IPS-NIHi11 (cell line): ENCODE results near the gene MAST4.
A peak's percentile ranks its signal among the peaks of the same experiment; 100 is the strongest.

ENCODE experiments used
- DNase-seq: peaks from one replicate; pipeline ENCODE4 v3.0.0; 2012; ENCODE audit warnings: mixed read lengths, low spot score

Gene MAST4

DNA sequence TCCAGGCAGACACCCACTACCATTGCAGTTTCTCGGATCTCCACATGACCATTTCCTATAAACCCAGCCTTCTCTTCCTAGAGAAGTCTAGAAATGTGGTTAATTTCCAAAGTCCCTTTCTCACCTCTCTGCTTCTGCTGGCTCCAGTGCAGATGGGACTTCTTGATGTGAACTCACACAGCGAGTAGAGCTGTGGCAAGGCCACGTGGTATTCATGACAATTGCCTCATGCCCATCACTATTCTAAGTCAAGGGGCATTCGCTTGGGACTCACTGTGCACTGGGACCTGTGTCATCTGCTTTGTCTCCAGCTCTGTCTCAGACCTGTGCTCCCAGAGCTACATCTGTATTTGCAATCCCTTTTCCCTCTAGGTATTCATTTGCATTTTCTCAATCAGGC, 594.2 kb downstream of the MAST4 start:
- no peak for DNase-seq

DNA sequence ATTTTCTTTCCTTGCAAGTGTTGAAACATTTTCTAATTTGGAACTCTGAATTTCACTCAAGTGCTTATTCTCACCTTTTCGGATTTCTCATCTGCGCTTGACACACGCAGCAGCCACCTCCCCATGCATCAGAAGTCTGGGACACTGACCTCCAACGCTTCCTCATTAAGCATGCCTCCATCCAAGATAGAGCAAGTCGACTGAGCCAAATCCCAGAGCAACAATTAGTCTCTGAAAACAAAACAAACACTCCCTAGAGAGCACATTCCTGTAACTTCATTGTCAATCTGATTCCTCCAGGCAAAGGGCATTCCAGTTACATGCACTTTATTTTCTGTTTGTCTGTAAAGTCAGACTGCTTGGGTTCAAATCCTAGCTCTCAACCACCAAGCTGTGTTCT, 594.7 kb downstream of the MAST4 start:
- peak; percentile 24 for DNase-seq

DNA sequence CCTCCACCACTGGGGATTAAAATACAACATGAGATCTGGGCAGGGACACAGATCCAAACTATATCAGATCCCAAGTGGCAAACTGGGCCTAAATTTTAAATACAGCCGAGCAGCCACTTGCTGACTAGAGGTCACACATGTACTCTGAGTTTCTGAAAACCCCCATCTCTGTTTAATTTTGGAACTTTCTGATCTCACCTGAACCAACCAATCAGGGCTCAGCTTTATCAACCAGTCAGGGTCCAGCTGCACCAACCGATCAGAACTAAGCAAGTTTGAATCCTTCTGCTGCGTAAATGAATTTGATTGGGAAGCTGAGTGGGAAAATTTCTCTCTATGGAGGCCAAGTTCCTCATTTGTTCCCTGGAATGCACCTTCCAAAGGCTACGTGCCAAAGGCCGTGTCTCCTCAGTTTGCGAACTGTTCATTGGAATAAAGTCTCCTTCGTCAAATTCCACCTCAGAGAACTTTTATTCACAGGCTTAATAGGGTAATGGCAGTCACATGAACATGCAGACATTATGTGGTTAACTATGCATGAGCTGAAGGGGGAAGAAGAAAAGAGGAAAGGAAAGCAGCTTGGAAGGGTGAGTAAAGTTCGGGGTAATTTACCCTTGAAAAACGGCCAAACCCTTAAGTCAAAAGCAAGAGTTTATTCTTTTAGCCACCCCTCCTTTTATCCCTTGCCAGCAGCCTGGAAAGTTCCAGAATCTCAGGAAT, 596.7 kb downstream of the MAST4 start:
- no peak for DNase-seq

DNA sequence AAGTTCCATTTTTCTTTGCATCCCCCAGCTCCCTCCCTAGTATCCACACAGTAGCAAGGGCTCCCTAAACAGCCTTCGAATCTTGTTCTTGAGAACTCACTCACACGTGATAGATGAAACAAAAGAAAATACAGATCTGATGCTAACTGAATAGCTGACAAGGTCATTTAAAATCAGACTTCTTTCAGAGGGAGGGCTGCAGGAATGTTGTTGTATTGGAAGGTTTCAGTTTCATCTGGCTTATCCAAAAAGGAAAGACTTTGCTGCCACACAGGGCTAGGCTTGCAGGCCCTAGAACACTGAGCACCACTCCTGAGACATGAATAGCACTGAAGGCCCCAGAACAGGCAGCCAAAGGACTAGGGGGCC, 597.2 kb downstream of the MAST4 start:
- DNase-seq, result no peak

DNA sequence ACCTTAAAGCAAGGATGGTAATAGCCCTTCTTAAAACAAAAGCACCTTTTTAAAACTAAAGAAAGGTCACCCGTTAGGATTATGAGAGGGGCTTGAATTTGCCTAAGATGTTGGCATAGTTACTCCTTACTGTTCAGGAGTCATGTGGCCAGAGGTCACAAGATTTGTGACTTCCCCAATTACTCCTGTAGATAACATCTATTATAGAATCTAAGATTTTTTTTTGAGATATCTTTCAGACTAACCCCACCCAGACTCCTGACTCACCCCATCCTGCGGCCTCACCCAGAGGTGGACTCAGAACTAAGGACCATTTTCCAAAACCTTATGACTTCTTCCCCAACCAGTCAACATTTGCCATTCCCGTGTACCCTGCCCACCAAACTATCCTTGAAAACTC, 598.0 kb downstream of the MAST4 start:
- no peak for DNase-seq

DNA sequence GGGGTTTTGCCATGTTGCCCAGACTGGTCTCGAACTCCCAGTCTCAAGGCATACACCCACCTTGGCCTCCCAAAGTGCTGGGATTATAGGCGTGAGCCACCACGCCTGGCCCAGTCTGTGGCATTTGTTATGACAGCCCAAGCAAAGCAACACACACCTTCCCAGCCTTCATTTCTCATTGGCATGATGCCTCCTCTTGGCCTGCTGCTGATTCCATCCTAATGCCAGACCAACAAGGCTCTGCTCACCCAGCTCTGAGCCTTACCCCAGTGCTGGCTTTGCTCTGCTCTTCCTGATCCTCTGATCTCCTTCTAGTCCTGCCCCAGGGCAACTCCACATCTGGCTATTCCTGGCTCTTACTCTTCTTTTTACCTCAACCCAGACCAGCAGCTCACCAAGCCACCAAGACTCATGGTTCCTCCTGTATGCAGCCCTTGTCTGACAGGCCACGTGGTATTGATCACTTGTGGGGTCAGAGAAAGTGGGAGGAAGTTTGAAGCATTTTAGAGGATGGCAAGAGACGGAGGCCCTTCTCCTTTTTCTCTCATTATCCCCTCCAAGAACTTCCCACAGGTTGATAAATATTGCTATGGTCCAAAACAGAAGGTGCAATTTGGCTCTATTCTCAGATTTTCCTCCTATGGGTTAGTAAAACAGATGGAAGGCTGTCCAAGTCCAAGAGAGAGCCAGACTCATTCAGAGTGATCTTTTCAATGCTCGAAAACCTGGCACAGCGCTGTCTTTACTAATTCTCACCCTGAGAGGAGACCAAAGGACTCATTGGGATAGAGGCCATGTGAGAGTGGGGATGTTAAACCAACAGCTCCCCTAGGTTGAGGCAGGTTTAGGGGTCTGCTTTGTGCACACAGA, 599.4 kb downstream of the MAST4 start:
- no peak for DNase-seq

DNA sequence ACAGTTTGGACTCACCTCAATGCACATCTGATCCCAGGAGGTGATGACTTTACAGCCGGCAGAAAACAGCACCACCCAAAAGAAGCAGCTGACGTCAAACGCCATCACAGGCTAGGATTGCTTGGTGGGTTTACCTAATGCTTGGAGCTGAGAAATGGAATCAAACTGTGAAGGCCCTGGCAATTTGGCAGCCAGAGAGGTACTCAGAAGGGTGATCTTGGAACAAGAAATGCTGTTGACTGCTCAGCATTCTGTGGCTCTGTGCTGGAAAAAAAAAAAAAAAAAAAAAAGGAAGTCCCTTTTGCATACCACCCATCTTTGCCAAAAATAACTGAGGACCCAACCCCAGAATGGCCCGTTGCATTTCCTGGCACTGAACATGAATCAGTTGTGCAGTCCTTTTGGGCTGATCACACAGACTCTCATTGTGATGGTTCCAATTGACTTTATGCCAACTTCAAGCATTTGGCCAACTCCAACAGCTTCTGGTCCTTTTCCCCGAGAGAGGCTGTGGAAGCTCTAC, 600.4 kb downstream of the MAST4 start, which contains the start of gene CD180:
TSS of gene CD180 (minus strand) at position 263 of the 523 bp plus-strand sequence. CDS start at position 105, 158 bp downstream.
- DNase-seq, result no peak

DNA sequence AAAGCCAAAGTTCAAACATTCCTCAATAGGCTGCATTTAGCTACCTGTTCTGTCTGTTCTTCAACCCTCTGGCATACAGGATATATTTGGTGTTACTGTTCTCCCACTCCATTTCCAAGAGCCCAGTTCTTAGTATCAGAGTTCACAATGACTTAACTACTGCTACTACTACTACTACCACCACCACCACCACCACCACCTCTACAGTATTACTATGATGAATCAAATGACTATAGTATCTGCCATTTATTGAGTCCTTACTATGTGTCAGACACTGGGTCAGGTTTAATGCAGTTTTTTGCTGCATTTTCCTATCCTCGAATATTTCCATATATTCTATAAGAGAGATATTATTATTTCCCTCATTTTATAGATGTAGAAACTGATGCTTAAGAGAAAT, 601.3 kb downstream of the MAST4 start:
- DNase-seq, result no peak

DNA sequence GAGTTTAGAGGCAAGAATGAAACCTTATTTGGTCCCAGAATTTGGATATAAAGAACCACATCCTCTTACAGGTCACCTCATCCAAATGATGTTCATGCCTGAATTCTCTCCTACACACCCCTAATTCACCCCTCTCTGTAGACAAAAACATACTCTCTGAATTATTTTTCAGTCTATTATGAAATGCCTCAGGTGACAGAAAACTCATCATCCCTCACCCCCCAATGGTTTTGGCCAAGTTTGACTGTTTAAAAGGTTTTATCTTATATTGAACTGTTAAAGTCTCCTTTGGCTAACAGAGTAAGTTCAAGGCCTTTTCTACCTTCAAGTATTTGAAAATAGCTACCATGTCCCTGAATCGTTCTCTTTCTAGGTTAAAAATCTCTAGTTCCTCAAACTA, 602.7 kb downstream of the MAST4 start:
- no peak for DNase-seq

DNA sequence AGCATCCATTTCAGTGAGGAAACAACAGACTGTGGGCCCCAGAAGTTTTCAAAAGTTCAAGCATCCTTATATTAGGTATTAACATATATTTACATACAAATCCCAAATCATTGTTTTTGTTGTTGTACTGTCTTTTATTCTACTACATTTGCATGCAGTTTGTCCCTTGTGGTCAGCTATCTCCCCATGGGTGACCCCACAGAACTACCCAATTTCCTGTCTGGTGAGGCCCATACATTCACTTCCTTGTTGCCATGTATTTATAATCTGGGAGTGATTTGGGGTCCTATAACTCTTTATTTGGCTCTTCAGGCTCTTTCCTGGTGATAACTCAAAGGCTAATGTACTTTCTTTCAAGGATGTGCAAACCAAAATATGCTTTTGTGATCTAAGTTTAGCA, 603.7 kb downstream of the MAST4 start:
- DNase-seq, result no peak

DNA sequence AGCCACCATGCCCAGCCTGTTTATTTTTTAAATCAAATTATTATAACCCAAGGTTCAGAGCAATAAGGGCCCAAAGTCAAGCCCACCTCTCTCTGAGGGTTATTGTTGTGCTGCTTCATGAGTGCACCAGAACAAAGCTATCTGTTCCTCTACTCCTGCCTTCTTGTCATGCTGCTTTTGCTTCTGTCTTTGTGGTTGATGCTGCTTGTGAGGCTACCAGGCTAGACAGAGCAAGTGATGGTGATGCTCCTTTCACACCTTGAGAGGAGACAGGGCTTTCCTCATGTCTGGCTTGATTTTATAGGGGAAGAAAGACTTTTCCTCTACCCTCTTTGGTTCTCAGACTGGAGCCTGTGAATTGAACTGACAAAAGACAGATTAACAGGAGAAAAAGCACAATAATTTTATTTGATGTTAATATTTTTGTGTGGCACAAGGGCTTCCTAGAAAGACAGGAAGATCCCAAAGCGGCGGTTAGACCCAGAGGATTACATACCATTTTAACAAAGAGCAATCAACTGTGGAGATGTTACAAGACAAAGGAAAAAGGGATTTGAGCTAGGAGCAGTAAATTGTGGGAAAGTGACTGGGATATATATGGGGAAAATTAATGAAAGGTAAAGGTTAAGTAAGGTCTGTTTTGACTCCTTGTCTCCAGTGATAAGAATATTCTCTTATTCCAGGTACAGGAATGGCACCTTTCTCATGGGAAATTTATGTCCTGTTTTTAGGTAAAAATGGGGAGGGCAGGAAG, 604.8 kb downstream of the MAST4 start:
- DNase-seq, result no peak

DNA sequence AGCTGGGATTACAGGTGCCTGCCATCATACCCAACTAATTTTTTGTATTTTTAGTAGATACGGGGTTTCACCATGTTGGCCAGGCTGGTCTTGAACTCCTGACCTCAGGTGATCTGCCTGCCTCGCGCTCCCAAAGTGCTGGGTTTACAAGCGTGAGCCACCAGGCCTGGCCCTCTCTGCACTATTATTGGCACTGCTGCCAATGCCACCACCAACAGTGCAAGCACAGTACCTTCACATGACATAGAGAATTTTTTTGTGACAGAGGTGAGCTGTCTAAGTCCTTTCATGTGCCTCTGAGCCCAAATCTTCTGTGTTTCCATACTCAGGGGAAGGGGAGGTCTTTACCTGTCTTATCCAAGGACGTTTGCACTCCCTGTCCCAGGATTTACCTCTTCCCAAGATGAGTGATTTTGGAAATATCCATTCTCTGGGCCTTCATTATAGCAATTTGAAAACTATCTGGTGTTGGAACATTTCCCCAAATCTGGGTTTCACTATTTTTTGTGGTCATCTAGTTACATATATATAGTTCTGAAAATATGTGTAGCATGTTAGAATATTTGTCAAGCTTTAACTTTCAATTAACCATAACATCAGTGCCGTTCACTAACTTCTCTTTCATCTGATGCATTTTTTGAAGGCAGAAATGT, 605.8 kb downstream of the MAST4 start:
- DNase-seq, result no peak

DNA sequence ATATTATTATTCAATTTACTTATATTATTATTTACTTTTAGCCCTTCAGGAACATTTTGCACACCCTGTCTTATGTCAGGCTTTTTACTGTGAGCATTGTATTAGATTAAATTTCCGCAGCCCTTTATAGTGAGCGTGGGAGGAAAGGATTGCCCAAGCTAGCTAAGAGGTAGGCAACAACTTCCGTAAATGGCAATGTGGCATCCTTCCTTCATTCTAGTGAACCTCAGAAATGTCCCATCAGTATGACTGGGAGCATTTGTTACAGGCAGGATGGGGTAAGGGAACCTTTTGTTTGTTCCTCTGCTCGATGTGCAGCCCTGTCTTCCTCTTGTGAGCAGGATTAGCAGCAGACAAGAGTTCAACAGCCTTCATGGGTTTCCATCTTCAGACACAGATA, 606.6 kb downstream of the MAST4 start:
- no peak for DNase-seq

DNA sequence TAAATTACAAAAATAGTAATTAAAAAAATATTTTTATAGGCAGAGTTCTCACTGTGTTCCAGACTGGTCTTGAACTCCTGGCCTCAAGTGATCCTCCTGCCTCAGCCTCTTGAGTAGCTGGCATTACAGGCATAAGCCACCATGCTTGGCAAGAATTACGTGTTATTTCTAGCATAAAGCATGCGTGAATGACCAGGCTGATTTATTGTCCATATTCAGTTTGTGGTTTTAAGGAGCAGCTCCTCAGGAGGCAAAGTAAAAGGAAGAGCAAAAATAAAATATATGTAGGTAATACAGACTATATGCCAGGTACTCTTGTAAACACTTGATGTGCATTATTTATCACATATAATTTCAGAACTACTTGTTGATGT, 607.5 kb downstream of the MAST4 start:
- no peak for DNase-seq

DNA sequence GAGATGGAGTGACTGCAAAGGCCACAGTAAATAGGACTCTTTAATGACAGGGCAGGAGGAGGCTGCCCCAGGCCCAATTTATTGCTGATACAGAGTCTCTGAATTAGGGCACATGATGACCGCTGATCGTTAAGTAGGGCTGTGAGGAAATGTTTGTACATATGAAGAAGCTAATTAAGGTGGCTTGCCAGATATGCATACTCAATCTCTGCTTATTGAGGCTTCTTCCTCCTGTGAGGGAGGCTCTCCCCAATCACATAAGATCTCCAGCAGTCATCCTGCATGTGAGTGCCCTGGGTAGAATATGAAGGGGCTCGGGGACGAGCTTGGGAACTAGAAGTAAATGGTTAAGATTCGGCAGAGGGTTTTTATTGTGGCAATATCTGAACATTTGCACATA, 608.6 kb downstream of the MAST4 start:
- no peak for DNase-seq

DNA sequence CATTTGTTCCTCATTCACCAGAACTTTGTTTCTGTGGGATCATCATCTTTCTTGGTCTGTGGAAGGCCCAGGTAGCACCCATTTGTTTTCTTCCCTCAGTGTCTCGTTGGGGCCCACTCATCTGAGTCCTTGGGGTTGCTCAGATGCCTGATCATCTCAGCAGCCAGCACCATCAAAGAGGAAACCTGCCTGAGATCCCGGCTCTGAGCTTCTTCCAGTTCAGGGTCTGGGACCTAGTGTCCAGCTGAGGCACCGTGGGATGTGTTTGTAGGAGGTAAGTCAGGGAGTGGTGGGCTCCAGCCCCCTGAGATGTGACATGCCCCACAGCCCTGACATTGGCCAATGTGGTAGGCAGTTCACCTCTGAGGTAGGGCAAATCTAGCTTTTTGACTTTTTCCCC, 609.8 kb downstream of the MAST4 start:
- no peak for DNase-seq

DNA sequence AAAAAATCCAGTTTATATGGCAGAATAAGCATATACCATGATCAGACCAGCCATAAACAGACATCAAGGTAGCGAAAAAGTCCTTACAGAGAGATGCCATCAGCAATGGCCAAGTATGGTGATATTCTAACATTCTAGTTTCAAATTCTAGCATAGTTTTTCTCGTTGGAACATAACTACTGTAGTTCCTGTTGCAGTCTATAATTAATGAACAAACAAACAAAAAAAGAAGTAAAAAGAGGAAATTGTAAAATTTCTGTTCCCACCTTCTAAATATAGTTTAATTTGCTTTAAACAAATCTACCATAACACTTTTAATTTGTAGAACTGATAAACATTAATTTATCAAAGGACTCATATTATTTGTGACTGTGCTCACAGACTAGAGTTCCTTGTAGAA, 610.3 kb downstream of the MAST4 start:
- no peak for DNase-seq

DNA sequence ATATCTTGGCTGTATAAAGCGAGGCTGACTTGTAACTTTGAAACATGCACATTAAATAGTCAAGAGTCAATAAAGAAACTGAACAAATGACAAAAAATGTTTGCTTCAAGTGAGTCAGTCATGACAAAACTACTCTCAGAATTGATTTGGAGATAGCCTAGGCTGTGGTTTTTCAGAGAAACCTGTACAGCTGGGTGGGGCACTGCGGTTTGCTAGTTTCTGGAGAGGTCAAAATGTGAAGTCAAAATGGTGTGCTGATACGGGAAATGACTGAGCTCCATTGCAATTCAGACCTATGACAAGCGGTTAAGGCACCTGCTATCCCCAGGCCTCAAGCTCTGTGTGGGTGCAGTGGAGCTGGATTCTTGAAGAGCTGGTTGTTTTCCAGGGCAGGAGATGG, 610.7 kb downstream of the MAST4 start:
- no peak for DNase-seq

DNA sequence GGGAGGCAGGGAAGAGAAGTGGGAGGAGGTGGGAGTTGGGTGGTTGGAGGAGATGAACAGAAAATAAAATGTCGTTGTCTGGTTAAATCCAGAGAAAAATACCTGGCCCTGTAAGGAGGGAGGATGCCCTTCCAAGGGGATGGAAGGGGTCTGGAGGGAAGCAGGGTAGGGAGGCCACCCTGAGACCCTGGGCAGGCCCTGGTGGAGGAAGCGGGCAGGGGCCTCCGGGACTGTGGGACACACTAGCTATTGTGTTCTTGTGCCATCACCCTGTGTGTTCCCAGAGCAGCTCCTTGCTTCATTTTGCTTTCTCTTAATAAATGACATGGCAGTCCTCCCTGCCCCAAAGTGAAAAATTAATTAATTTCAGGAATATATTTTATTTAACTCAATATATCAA, 612.2 kb downstream of the MAST4 start:
- no peak for DNase-seq

DNA sequence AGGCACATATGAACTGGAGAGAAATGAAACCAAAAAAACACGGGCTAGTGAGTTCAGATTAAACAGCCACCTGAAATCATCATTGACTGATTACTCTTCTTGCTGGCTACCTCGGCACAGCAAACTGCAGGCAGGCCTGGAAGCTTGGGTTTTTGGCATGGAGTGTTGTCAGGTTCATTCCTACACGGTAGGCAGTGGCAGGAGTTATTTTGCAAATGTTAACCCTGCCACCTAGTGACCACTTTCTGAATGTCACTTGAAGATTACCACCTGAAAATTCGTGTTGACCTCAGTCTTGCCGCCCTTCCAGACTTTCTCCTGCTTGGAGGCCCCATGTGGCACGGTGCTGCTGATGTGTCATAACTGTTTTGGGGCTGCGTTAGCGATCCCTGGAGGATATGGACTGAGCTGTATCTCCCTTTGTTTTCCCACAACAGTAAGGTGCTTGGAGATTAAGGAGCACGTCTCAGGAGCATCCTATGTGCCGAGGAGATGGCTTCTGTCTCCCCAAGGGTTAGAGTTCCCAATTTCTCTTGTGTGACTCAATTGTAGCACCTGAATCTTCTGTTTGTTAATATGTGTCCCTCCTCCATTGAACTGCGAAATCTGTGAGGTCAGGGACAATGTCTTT, 613.1 kb downstream of the MAST4 start:
- DNase-seq, result peak; percentile 82

DNA sequence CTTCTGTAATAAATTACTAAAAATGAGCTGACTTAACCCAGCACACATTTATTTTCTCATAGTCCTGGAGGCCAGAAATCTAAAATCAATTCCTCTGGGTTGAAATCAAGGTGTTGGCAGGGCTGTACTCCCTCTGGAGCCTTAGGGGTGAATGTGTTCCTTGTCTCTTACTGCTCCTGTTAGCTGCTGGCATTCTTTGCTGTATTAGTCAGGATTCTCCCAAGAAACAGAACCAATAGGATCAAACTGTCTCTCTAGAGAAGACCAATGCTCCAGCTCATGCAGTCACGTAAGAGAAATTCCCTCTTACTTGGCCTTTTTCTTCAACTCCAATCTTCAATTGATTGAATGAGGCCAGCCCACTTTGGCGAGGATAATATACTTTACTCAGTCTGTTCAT, 615.7 kb downstream of the MAST4 start:
- DNase-seq, result no peak

DNA sequence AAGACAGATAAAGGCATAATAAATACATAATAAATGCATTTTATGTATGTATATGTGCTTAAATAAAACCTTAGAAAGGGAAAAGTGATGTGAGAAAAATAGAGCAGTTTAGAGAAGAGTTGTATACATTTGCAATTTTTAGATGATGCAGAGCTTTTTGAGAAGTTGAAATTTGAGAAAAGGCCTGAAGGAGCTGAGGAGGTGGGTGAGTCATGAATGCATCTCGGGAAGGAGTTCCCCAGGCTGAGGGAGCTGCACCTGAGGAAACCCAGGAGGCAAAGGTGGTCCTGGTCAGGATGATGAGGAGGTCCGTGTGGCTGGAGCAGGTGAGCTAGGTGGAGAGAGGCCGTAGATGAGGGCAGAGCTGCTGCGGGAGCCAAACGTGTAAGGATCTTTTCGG, 617.8 kb downstream of the MAST4 start:
- no peak for DNase-seq
